HepG2 (cell line): ENCODE measurements around the gene ABCA2. TPM values are rescaled to one million over a fixed set of nuclear protein-coding genes. Genes with fewer than 3 reads are reported as not detected.

Source experiments
- ARID4A ChIP-seq: sonication (generic); formaldehyde crosslinking; IDR thresholded peaks from 2 replicates; pipeline ENCODE4 v1.5.0; 2020; ENCODE audit warnings: mild to moderate bottlenecking, missing genetic modification reagents, borderline replicate concordance
- FLYWCH1 ChIP-seq: sonication (generic); formaldehyde crosslinking; IDR thresholded peaks from 2 replicates; pipeline ENCODE4 v1.8.1; 2023; ENCODE audit warnings: mild to moderate bottlenecking, missing genetic modification reagents
- HMGA1 ChIP-seq: sonication (generic); formaldehyde crosslinking; conservative IDR thresholded peaks from 2 replicates; pipeline ENCODE4 v1.4.0; 2020; ENCODE audit warnings: missing genetic modification reagents
- MEF2D ChIP-seq: sonication (generic); formaldehyde crosslinking; IDR thresholded peaks from 2 replicates; pipeline ENCODE4 v1.5.1; 2020; ENCODE audit warnings: mild to moderate bottlenecking, missing genetic modification reagents
- MEIS2 ChIP-seq: sonication (generic); formaldehyde crosslinking; IDR thresholded peaks from 2 replicates; pipeline ENCODE4 v1.9.0; 2021; ENCODE audit warnings: mild to moderate bottlenecking, missing genetic modification reagents
- PHF20 ChIP-seq: sonication (generic); formaldehyde crosslinking; IDR thresholded peaks from 2 replicates; pipeline ENCODE4 v1.5.0; 2020; ENCODE audit warnings: mild to moderate bottlenecking, missing genetic modification reagents
- RAD51 ChIP-seq: fragments of 450-650 bp; IDR thresholded peaks from 2 replicates; pipeline ENCODE4 v1.6.1; 2016; ENCODE audit warnings: borderline replicate concordance
- RNF219 ChIP-seq: sonication (generic); formaldehyde crosslinking; IDR thresholded peaks from 2 replicates; pipeline ENCODE4 v1.5.0; 2020; ENCODE audit warnings: mild to moderate bottlenecking, missing genetic modification reagents
- RORA ChIP-seq: sonication (generic); formaldehyde crosslinking; IDR thresholded peaks from 2 replicates; pipeline ENCODE4 v1.5.0; 2020; ENCODE audit warnings: mild to moderate bottlenecking, missing genetic modification reagents, moderate library complexity
- SMAD3 ChIP-seq: sonication (generic); formaldehyde crosslinking; IDR thresholded peaks from 2 replicates; pipeline ENCODE4 v1.4.0; 2020; ENCODE audit warnings: missing genetic modification reagents
- SRSF4 ChIP-seq: fragments of 200-400 bp; formaldehyde crosslinking; IDR thresholded peaks from one replicate; pipeline ENCODE4 v1.6.1; 2018; ENCODE audit warnings: mild to moderate bottlenecking, low read depth, low read length, moderate library complexity; ENCODE audit not compliant: poor library complexity, severe bottlenecking
- SYNCRIP ChIP-seq: fragments of 200-400 bp; formaldehyde crosslinking; IDR thresholded peaks from 2 replicates; pipeline ENCODE4 v1.6.1; 2018; ENCODE audit warnings: mild to moderate bottlenecking, low read depth, low read length; ENCODE audit not compliant: insufficient read depth
- WIZ ChIP-seq: sonication (generic); formaldehyde crosslinking; IDR thresholded peaks from 2 replicates; pipeline ENCODE4 v1.5.1; 2020; ENCODE audit warnings: mild to moderate bottlenecking, missing genetic modification reagents
- ZBTB21 ChIP-seq: sonication (generic); formaldehyde crosslinking; IDR thresholded peaks from 2 replicates; pipeline ENCODE4 v1.4.0; 2020; ENCODE audit warnings: missing genetic modification reagents
- ZHX1 ChIP-seq: sonication (generic); formaldehyde crosslinking; IDR thresholded peaks from 2 replicates; pipeline ENCODE4 v1.8.1; 2022; ENCODE audit warnings: low read depth, mild to moderate bottlenecking, missing genetic modification reagents
- ZNF335 ChIP-seq: sonication (generic); formaldehyde crosslinking; IDR thresholded peaks from 2 replicates; pipeline ENCODE4 v1.4.0; 2020; ENCODE audit warnings: missing genetic modification reagents
- ZNF441 ChIP-seq: sonication (generic); formaldehyde crosslinking; IDR thresholded peaks from 2 replicates; pipeline ENCODE4 v1.7.0; 2021; ENCODE audit warnings: missing genetic modification reagents, borderline replicate concordance
- ZNF580 ChIP-seq: IDR thresholded peaks from 2 replicates; pipeline ENCODE4 v1.6.1; 2016; ENCODE audit warnings: low read depth, borderline replicate concordance
- ZNF660 ChIP-seq: sonication (generic); formaldehyde crosslinking; IDR thresholded peaks from 2 replicates; pipeline ENCODE4 v1.5.1; 2020; ENCODE audit warnings: mild to moderate bottlenecking, low read depth, missing genetic modification reagents, borderline replicate concordance
- polyA plus RNA-seq, 8 experiments: library from polyadenylated mRNA; depleted of rRNA in 3 of 8; stranded (reverse) in 7 of 8; unstranded in 1 of 8; fragments of >200 nt; fragmentation: Illumina TruSeq in 4 of 8; extraction: Trizol in 4 of 8; gene quantifications; 2 replicates each; pipeline versions ENCODE4 v1.2.1 to v1.2.3, GENCODE V29; 2011 to 2016; ENCODE audit warnings: low read depth in 4 of 8, missing spikeins in 1 of 8, mixed read lengths in 1 of 8; ENCODE audit not compliant: insufficient read depth in 1 of 8
- total RNA-seq, 5 experiments: library from RNA; depleted of rRNA; stranded (reverse); fragments of >200 nt; fragmentation: Illumina TruSeq; extraction: Trizol; gene quantifications; 2 replicates each; pipeline ENCODE4 v1.2.3, GENCODE V29; 2016; ENCODE audit warnings: low read depth in 1 of 5

ABCA2 gene
- total and polyA plus RNA-seq, 2 of the 13 experiments (the other 11 are each of a cell fraction or from before 2014, with no cell fraction given) = 2.9 to 19.2 TPM

- TF ChIP-seq ZHX1 (CRISPR knock-in tag) (no peak), ZBTB21 (no peak), ZNF441 (CRISPR knock-in tag) (no peak), PHF20 (CRISPR knock-in tag) (no peak), RAD51 (no peak), HMGA1 (CRISPR knock-in tag) (no peak), SYNCRIP (no peak), FLYWCH1 (no peak), SRSF4 (no peak), ARID4A (CRISPR knock-in tag) (peak; percentile 51; the same call in 1 of the 2 replicates), WIZ (no peak), SMAD3 (CRISPR knock-in tag) (no peak), RNF219 (CRISPR knock-in tag) (no peak), ZNF660 (CRISPR knock-in tag) (no peak), RORA (CRISPR knock-in tag) (no peak), MEF2D (CRISPR knock-in tag) (no peak), MEIS2 (CRISPR knock-in tag) (no peak), ZNF335 (CRISPR knock-in tag) (no peak), ZNF580 (peak; percentile 33; the same call in 1 of the 2 replicates)
These were observed 423 bp upstream of the ABCA2 start (continued) for GRCh38 chr9:137028263-137029057.
